Esophagus squamous epithelium (tissue), 4 donors: ENCODE results near the gene SLC6A3.

Source experiments
- POLR2A ChIP-seq, 4 donors: fragments of 450-650 bp; IDR thresholded peaks; one replicate each; pipeline ENCODE4 v1.6.1; 2017; ENCODE audit warnings: antibody characterized with exemption in 4 of 4, mild to moderate bottlenecking in 4 of 4, moderate library complexity in 3 of 4
- TF ChIP-seq, protein P1 (sequence below), 6 experiments: fragments of 450-650 bp in 4 of 6; fragments of 200-600 bp in 2 of 6; sonication (generic) in 2 of 6; IDR thresholded peaks; one replicate each; pipeline ENCODE4 v1.5.1; 2016 to 2019; ENCODE audit warnings: antibody characterized with exemption in 6 of 6, mild to moderate bottlenecking in 4 of 6, moderate library complexity in 4 of 6

GRCh38 chr5:1441166-1441865 is 3.9 kb downstream of the SLC6A3 start:
- TF ChIP-seq, protein P1, sequence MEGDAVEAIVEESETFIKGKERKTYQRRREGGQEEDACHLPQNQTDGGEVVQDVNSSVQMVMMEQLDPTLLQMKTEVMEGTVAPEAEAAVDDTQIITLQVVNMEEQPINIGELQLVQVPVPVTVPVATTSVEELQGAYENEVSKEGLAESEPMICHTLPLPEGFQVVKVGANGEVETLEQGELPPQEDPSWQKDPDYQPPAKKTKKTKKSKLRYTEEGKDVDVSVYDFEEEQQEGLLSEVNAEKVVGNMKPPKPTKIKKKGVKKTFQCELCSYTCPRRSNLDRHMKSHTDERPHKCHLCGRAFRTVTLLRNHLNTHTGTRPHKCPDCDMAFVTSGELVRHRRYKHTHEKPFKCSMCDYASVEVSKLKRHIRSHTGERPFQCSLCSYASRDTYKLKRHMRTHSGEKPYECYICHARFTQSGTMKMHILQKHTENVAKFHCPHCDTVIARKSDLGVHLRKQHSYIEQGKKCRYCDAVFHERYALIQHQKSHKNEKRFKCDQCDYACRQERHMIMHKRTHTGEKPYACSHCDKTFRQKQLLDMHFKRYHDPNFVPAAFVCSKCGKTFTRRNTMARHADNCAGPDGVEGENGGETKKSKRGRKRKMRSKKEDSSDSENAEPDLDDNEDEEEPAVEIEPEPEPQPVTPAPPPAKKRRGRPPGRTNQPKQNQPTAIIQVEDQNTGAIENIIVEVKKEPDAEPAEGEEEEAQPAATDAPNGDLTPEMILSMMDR (IDR thresholded peaks at IDR 0.05): no peak
- no peak for TF ChIP-seq POLR2A (IDR thresholded peaks at IDR 0.05)
